Measurements from ENCODE around the gene FYB1.

GRCh38 chr5:39201160-39201780 is 18.1 kb downstream of the FYB1 start:
- TF ChIP-seq CTCF (IDR thresholded peaks at IDR 0.05) (no peak), POLR2A (IDR thresholded peaks at IDR 0.05) (no peak), EP300 (IDR thresholded peaks at IDR 0.05) (no peak)

Data from stomach (tissue), 4 donors.